NCI-H128 (cell line): ENCODE results near the gene GAL3ST3.
A peak's percentile ranks its signal among the peaks of the same experiment; 100 is the strongest.

Experiments used
- DNase-seq: peaks from one replicate; lab custom pipeline; 2025; ENCODE audit not compliant: unreplicated experiment; lab: John Stamatoyannopoulos, UW

The GAL3ST3 gene

DNA sequence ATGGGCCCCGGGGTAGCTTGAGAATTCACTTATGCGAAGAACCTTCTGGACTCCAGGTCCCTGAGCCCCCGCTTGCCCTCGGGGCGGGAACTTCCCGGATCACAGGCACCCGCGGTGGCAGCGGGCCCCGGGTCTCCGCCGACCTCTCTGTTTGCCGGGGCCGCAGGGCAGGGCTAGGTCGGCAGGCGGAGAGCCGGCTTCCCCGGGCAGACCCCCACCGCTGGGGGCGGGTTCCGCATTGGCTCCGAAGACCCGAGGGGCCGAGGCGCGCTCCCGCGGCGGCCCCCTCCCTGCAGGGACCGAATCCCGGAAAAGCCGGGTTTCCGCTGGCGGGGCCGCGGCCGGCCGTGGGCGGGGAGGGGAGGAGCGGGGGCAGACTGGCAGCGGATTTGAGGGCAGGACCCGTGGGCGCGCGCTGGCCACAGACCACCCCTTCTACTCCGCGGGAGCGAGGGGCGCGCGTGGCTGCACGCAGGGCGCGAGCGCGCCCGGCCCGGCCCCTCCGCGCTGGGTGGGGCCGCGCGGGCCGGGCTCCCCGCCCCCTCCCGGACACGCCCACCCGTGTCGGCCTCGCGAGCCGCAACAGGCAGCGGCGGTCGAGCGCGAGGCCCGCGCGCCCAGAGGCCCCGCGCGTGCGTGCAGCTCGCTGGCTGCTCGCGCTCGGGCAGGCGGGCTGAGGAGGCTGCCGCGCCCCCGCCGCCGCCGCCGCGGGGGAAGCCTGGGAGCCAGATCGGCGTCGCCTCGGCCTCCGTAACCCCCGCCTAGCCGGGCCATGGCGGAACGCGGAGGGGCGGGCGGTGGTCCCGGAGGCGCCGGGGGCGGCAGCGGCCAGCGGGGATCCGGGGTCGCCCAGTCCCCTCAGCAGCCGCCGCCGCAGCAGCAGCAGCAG, 21.0 kb upstream of the GAL3ST3 start, which contains the start of gene PACS1:
Gene PACS1, plus strand, starts transcription at position 558 of the 889 bp plus-strand sequence. Its CDS starts 215 bp downstream, at position 773.
- DNase-seq, result peak; percentile 34

DNA sequence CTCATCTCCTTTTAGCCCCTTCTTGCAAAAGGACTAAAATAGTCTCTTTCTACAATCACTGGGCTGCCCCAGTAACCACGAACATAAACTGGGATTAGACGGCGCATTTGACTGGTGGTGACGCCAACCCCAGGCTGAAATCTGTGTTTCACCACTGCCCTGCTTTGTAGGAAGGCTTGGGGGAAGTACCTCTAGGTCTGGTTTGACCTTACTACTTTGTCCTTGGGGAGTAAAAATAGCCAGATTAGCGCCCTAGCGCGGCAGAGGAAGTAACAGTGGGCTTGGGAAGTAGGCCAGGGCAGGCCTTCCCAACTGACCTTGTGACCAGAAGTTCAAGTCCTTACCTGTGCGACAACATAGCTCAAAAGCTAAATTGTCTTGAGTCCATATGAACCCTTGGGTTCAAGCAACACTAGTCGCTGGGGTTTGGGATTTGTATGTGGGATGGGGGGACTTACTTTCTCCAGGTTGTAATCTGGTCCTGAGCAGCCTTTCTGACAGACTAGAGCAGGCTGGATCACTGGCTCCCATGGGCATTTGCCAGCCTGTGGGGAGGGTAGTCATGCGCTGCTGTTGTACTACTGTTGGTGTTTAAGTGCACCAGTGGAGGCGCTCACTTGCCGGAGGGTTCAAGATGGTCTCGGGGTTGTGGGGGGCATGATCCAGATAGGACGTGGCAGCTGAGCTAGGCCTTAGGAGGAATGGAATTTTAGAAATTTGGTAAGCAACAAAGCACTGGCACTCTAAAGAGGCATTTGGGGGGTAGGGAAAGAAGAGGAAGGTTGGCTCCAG, 20.2 kb upstream of the GAL3ST3 start:
- DNase-seq, result no peak

GRCh38 chr11:66068154-66068821, 19.3 kb upstream of the GAL3ST3 start:
- DNase-seq, result peak; percentile 79

DNA sequence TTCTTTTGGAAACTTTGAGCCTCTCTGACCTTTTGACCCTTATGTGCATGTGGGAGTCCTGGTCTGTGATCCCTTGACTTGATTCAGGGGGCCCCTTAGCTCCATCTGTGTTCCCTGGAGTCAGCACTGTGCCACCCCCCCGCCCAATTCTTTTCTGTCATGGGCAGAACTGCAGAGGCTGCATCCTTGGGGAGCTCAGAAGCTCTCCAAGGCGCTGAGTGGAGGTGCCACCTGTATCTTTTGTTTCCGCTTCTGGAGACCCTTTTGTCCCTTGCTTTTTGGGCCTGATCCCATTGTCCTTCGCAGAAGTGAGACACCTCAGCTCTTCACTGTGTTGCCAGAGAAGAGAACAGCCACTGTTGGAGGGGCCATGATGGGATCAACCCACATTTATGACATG, 18.7 kb upstream of the GAL3ST3 start:
- DNase-seq, result no peak

- no peak for DNase-seq
Measured at GRCh38 chr11:66066751-66067150, 17.8 kb upstream of the GAL3ST3 start.

- no peak for DNase-seq
Measured at GRCh38 chr11:66064571-66064970, 15.6 kb upstream of the GAL3ST3 start.

- no peak for DNase-seq
Measured at GRCh38 chr11:66063900-66064299, 14.9 kb upstream of the GAL3ST3 start.

DNA sequence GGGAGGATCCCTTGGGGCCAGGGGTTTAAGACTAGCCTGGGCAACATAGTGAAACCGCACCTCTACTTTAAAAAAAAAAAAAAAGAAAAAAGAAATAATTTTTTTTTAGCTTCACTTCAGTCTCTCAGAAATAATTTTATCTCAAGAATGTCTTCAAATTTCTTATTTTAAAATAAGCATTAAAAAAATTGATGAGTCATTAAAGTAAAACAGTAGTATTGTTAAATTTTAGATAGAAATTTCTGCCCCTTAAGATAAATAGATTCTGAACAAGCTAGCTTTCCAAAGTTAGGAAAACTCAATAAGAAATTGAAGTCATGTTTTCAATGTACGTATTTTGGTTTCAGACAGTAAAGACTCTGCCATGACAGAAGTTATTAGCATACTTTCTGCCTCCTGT, 13.4 kb upstream of the GAL3ST3 start:
- no peak for DNase-seq

GRCh38 chr11:66061268-66061667, 12.3 kb upstream of the GAL3ST3 start:
- DNase-seq, result no peak

- DNase-seq, result no peak
Measured at GRCh38 chr11:66059966-66060680, 11.2 kb upstream of the GAL3ST3 start.

GRCh38 chr11:66056501-66056900, 7.5 kb upstream of the GAL3ST3 start:
- no peak for DNase-seq

DNA sequence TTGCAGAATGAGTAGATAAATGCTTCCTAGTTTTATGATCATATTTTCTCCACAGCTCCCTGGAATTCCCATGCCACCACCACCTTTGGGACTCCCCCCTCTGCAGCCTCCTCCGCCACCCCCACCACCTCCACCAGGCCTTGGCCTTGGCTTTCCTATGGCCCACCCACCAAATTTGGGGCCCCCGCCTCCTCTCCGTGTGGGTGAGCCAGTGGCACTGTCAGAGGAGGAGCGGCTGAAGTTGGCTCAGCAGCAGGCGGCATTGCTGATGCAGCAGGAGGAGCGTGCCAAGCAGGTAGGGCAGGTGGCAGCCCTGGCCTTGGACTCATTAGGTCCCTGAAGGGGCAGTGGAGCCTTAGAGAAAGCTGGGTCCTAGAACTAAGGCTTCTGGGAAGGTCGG, 6.1 kb upstream of the GAL3ST3 start:
- DNase-seq, result no peak

GRCh38 chr11:66052664-66052982, 3.7 kb upstream of the GAL3ST3 start:
- DNase-seq, result no peak

DNA sequence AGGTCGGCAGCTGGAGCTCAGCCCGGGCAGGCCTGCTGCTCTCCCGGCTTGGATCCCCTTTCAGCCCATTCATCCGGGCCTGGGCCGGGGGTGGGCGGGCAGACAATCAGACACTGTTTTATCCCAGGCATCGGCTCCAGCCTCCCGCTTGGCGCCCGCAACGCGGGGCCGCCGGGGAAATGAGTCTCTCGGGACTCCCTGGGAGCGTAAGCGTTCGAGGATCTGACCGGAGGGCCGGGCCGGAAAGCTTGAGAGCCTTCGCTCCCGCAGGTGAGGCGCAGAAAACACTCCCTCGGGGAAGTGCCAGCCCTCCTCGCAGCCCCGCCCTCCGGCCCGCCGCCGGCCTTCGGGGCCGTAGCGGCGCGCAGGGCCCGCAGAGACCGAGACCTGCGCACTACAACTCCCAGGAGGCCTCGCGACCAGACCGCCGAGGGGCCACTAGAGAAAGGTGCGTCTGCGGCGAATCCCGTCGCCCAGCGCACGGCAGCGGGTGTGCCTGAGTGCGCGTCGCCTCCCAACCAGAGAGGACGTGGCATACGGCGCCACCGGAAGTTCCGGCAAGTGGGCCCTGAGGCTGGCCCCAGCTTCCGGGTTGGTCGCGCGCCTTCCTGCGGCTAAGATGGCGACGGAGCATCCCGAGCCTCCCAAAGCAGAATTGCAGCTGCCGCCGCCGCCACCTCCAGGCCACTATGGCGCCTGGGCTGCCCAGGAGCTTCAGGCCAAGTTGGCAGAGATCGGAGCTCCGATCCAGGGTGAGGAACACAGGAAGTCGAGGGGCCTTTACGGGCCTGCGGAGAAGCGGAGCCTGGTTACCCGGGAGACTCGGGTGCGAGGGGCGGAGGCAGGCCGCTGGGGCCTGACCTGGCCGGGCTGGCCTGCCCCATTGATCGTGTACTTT, 3.1 kb upstream of the GAL3ST3 start, which contains the start of gene SF3B2:
Gene SF3B2, plus strand, starts transcription at position 599 of the 898 bp plus-strand sequence. Its CDS starts 21 bp downstream, at position 620.
- DNase-seq, result peak; percentile 97

GRCh38 chr11:66051371-66051765, 2.4 kb upstream of the GAL3ST3 start:
- DNase-seq, result no peak

- DNase-seq, result no peak
Measured at GRCh38 chr11:66050581-66051231, 1.7 kb upstream of the GAL3ST3 start.

DNA sequence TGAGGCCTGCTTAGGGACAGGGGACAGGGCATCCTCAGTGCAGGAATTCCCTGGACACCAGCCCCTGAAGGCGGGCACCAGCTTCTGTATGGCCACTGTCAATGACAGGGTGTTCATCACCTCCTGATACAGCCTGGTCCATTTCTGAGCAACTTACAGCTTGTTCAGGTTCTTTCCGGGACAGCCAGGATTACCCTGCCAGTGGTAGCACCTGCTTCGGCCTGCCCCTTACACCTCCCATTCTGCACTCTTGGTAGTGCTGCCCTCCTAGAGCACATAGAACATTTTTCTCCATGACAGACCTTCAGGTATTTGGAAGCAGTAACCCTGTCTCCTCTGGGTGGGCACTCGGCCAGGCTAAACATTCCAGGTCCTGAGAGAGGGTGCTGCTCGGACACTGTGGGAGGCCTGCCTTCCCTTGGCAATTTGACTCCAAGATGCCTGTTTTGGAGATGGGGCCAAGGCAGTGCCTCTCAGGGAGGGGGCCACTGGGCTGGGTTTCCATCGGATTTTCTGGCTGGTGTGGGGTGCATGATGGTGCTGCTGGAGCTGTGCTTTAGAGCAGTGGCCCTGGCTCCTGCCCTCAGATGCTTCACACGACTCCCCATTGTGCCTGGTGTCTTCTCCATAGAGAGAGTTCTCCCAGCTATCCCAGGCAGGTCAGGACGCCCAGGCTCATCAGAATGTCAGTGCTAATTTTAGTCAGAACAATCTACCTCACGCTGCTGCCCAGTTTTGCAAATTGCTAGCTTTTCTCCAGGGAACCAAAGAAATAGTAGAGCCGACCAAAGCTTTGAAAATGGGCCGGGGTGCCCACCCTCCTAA, 1.2 kb downstream of the GAL3ST3 start:
- DNase-seq, result no peak

DNA sequence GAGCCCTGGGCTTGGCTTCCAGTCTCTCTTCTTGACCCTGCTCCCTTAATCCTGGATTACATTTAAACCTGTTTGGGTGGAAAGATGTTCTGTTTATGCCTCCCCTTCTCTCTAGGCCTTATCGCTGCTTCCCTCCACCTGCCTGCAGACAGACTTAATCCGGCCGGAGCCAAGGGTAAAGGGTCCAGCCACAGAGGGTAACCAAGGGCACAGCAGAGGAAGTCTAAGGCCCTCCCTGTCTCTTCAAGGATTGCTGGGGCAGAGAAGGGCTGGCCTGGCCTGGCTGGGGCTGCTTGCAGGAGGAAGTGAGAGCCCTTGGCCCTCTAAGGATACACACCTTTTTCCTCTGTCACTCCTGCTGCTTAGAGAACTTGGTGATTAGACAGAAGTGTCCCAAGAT, 2.1 kb downstream of the GAL3ST3 start:
- DNase-seq, result no peak
